MM.1S (cell line): Measurements from ENCODE around the gene TSPAN4.

ENCODE experiments used
- DNase-seq: peaks from one replicate; pipeline ENCODE4 v3.0.0-alpha.2; 2015
- H2AFZ ChIP-seq: fragments of 300-600 bp; sonication (generic); 2 replicates; pipeline ENCODE4 v1.6.0; 2016; ENCODE audit warnings: antibody characterized with exemption, low read length
- H3F3A ChIP-seq: fragments of 300-600 bp; sonication (generic); 2 replicates; pipeline ENCODE4 v1.6.1; 2016; ENCODE audit warnings: mild to moderate bottlenecking, antibody characterized with exemption, low read length, moderate library complexity, mixed read lengths; ENCODE audit not compliant: insufficient read depth
- H3K27ac ChIP-seq: fragments of 300-600 bp; sonication (generic); 2 replicates; pipeline ENCODE4 v1.5.1; 2016; ENCODE audit warnings: mild to moderate bottlenecking, low read length
- H3K27me3 ChIP-seq: fragments of 300-600 bp; sonication (generic); replicated peaks from 2 replicates; pipeline ENCODE4 v1.6.0; 2016; ENCODE audit warnings: low read length; ENCODE audit not compliant: insufficient read depth
- H3K36me3 ChIP-seq: fragments of 300-600 bp; sonication (generic); replicated peaks from 2 replicates; pipeline ENCODE4 v1.6.1; 2016; ENCODE audit warnings: mild to moderate bottlenecking, low read length, mixed read lengths; ENCODE audit not compliant: insufficient read depth
- H3K4me1 ChIP-seq: fragments of 300-600 bp; sonication (generic); 2 replicates; pipeline ENCODE4 v1.6.1; 2016; ENCODE audit warnings: low read length, mixed read lengths
- H3K4me2 ChIP-seq: fragments of 300-600 bp; sonication (generic); 2 replicates; pipeline ENCODE4 v1.6.0; 2016; ENCODE audit warnings: low read depth, low read length
- H3K4me3 ChIP-seq: fragments of 300-600 bp; sonication (generic); 2 replicates; pipeline ENCODE4 v1.5.1; 2016; ENCODE audit warnings: low read length, mixed read lengths
- H3K79me2 ChIP-seq: fragments of 300-600 bp; sonication (generic); 2 replicates; pipeline ENCODE4 v1.6.1; 2016; ENCODE audit warnings: mixed run types, low read length, mixed read lengths
- H3K9ac ChIP-seq: fragments of 300-600 bp; sonication (generic); 2 replicates; pipeline ENCODE4 v1.6.1; 2016; ENCODE audit warnings: low read length, mixed read lengths
- H3K9me2 ChIP-seq: fragments of 300-600 bp; sonication (generic); replicated peaks from 2 replicates; pipeline ENCODE4 v1.6.1; 2016; ENCODE audit warnings: mild to moderate bottlenecking, low read length, mixed read lengths; ENCODE audit not compliant: insufficient read depth
- H3K9me3 ChIP-seq: fragments of 300-600 bp; sonication (generic); replicated peaks from 2 replicates; pipeline ENCODE4 v1.6.1; 2016; ENCODE audit warnings: mild to moderate bottlenecking, low read length, mixed read lengths; ENCODE audit not compliant: insufficient read depth
- H4K20me1 ChIP-seq: fragments of 300-600 bp; sonication (generic); 2 replicates; pipeline ENCODE4 v1.6.1; 2016; ENCODE audit warnings: mild to moderate bottlenecking, low read length, moderate library complexity, mixed read lengths; ENCODE audit not compliant: insufficient read depth
- EZH2 ChIP-seq: fragments of 300-600 bp; sonication (generic); optimal IDR thresholded peaks from 2 replicates; pipeline ENCODE3; 2017; ENCODE audit warnings: low read depth, mild to moderate bottlenecking, antibody characterized with exemption, low read length, mixed read lengths
- EZH2phosphoT487 ChIP-seq: fragments of 300-600 bp; sonication (generic); IDR thresholded peaks from 2 replicates; pipeline ENCODE4 v1.6.1; 2018; ENCODE audit warnings: antibody characterized with exemption, low read length
- TF ChIP-seq, protein P1 (sequence below): fragments of 300-600 bp; sonication (generic); IDR thresholded peaks from 2 replicates; pipeline ENCODE4 v1.5.1; 2016; ENCODE audit warnings: antibody characterized with exemption, low read length, mixed read lengths

TSPAN4 gene

DNA sequence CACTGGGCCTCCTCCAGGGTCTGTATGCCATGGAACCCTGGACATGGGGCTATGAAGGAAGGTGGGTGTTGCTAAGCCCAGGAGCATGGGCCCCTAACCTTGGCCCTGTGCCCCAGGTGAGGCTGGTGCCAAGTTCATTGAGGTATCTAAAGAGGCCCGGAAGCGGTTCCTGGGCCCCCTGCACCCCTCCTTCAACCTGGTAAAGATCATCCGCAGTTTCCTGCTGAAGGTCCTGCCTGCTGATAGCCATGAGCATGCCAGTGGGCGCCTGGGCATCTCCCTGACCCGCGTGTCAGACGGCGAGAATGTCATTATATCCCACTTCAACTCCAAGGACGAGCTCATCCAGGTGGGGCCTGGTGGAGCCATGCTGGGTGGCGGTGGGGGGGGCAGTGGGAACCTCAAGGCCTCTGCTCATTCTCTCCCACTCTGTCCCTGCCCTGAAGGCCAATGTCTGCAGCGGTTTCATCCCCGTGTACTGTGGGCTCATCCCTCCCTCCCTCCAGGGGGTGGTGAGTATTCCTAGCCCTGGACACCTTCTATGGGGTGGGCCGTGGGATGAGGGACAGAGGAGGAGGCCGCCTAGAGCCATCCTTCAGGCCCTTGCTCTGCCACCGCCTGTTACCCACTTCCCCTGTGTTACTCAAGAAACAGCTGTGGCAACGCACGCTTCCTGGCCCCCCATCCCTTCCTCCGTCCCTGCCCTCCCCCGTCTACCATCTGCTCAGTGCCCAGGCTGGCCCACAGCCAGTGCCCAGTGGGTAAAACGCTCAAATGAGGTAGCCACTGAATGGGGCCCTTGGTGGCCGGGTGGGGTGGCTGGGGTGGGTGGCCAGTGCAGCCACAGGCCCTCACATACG lies 20.9 kb upstream of the TSPAN4 start:
- Histone ChIP-seq H3K4me1 (peaks cover 9% of the 10 kb centered on the region; the same call in 1 of the 2 replicates), H3K36me3 (no peaks in the 10 kb centered on the region), H2AFZ (no peak overlapping the region), H3K9ac (no peak overlapping the region), H3K4me3 (no peak overlapping the region), H3K27ac (no peak overlapping the region), H4K20me1 (no peaks in the 10 kb centered on the region), H3K4me2 (no peak overlapping the region), H3F3A (peaks cover 3% of the 10 kb centered on the region), H3K9me2 (no peaks in the 10 kb centered on the region), H3K9me3 (no peaks in the 10 kb centered on the region), H3K27me3 (no peaks in the 10 kb centered on the region), H3K79me2 (peaks cover 17% of the 10 kb centered on the region)
- no peak for DNase-seq
- TF ChIP-seq EZH2phosphoT487 (no peak), EZH2 (no peak)
- TF ChIP-seq, protein P1, sequence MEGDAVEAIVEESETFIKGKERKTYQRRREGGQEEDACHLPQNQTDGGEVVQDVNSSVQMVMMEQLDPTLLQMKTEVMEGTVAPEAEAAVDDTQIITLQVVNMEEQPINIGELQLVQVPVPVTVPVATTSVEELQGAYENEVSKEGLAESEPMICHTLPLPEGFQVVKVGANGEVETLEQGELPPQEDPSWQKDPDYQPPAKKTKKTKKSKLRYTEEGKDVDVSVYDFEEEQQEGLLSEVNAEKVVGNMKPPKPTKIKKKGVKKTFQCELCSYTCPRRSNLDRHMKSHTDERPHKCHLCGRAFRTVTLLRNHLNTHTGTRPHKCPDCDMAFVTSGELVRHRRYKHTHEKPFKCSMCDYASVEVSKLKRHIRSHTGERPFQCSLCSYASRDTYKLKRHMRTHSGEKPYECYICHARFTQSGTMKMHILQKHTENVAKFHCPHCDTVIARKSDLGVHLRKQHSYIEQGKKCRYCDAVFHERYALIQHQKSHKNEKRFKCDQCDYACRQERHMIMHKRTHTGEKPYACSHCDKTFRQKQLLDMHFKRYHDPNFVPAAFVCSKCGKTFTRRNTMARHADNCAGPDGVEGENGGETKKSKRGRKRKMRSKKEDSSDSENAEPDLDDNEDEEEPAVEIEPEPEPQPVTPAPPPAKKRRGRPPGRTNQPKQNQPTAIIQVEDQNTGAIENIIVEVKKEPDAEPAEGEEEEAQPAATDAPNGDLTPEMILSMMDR, result no peak

DNA sequence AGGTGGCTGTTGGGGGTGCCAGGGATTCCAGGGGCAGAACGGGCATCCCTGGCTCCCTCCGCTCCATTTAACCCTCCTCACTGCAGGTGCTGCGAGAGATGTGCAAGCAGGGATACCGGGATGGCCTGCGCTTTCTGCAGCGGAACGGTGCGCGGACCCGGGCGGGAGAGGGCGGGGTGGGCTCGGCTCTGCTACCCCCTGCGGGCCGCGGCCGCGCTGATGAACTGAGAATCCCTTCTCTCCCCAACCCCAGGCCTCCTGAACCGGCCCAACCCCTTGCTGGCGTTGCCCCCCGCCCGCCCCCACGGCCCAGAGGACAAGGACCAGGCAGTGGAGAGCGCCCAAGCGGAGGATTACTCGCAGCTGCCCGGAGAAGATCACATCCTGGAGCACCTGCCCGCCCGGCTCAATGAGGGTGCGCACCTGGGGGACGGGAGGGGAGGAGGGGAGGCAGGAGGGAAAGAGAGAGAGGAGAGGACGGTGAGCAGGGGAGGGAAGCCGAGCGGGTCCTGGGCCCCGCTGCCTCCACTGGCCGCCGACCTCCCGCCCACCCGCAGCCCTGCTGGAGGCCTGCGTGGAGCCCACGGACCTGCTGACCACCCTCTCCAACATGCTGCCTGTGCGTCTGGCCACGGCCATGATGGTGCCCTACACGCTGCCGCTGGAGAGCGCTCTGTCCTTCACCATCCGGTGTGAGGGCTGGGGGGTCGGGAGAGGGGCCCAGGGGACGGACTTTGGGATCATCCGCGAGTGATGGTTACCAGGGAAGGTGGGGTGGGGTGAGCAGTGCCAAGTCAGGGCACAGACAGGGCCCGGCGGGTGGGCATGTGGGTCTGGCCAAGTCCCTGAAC lies 19.0 kb upstream of the TSPAN4 start:
- no peak overlapping the region for H3K27ac ChIP-seq
- no peak overlapping the region for H3K4me2 ChIP-seq
- H3F3A ChIP-seq, result peaks cover 10% of the 10 kb centered on the region
- H3K27me3 ChIP-seq, result no peaks in the 10 kb centered on the region
- no peak for DNase-seq
- peaks cover 17% of the 10 kb centered on the region for H3K79me2 ChIP-seq
- no peak overlapping the region for H3K9ac ChIP-seq
- no peaks in the 10 kb centered on the region for H3K36me3 ChIP-seq
- no peaks in the 10 kb centered on the region for H4K20me1 ChIP-seq
- H3K9me2 ChIP-seq, result no peaks in the 10 kb centered on the region
- no peak for TF ChIP-seq EZH2phosphoT487
- TF ChIP-seq, protein P1, result no peak
- no peak for TF ChIP-seq EZH2
- peaks cover 9% of the 10 kb centered on the region; the same call in 1 of the 2 replicates for H3K4me1 ChIP-seq
- H3K4me3 ChIP-seq, result no peak overlapping the region
- no peaks in the 10 kb centered on the region for H3K9me3 ChIP-seq
- H2AFZ ChIP-seq, result no peak overlapping the region

DNA sequence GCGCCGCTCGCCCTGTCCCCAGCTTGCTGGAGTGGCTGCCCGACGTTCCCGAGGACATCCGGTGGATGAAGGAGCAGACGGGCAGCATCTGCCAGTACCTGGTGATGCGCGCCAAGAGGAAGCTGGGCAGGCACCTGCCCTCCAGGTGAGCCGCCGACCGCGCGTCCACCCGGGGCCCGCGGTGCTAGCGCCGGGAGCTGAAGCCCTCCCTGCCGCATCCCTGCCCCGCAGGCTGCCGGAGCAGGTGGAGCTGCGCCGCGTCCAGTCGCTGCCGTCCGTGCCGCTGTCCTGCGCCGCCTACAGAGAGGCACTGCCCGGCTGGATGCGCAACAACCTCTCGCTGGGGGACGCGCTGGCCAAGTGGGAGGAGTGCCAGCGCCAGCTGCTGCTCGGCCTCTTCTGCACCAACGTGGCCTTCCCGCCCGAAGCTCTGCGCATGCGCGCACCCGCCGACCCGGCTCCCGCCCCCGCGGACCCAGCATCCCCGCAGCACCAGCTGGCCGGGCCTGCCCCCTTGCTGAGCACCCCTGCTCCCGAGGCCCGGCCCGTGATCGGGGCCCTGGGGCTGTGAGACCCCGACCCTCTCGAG lies 18.3 kb upstream of the TSPAN4 start:
- no peak overlapping the region for H3K9ac ChIP-seq
- no peak for DNase-seq
- TF ChIP-seq EZH2, result no peak
- TF ChIP-seq, protein P1, result no peak
- no peak for TF ChIP-seq EZH2phosphoT487

More for the DNA sequence above, 18.3 kb upstream of the TSPAN4 start:
- no peak overlapping the region for H3K4me2 ChIP-seq
- no peaks in the 10 kb centered on the region for H3K9me3 ChIP-seq
- no peak overlapping the region for H3K27ac ChIP-seq
- H3K4me1 ChIP-seq, result peaks cover 15% of the 10 kb centered on the region
- no peak overlapping the region for H3K4me3 ChIP-seq
- H2AFZ ChIP-seq, result no peak overlapping the region
- H3F3A ChIP-seq, result peaks cover 10% of the 10 kb centered on the region
- no peaks in the 10 kb centered on the region for H3K9me2 ChIP-seq
- no peaks in the 10 kb centered on the region for H4K20me1 ChIP-seq
- peaks cover 17% of the 10 kb centered on the region for H3K79me2 ChIP-seq
- H3K27me3 ChIP-seq, result peaks cover 5% of the 10 kb centered on the region
- H3K36me3 ChIP-seq, result no peaks in the 10 kb centered on the region
